Liver (tissue), 9 donors: Measurements from ENCODE around the gene CFAP54. TPM values are rescaled to one million over a fixed set of nuclear protein-coding genes. Genes with fewer than 3 reads are reported as not detected.

Experiments used
- DNase-seq: peaks from one replicate; pipeline ENCODE4 v3.0.0-alpha.2; 2017; ENCODE audit warnings: low spot score
- H3K27ac ChIP-seq, 2 donors: one replicate each; pipeline ENCODE4 v1.7.0; 2013; ENCODE audit warnings: inconsistent platforms in 2 of 2, low read length in 2 of 2, control low read depth in 1 of 2, low read depth in 1 of 2, mild to moderate bottlenecking in 1 of 2
- H3K27me3 ChIP-seq, 4 donors: one replicate each; pipeline versions ENCODE4 v1.6.1 to v1.7.0; 2013; ENCODE audit warnings: low read length in 3 of 4, inconsistent platforms in 1 of 4, mild to moderate bottlenecking in 1 of 4, moderate library complexity in 1 of 4; ENCODE audit not compliant: control insufficient read depth in 4 of 4, insufficient read depth in 4 of 4
- H3K36me3 ChIP-seq, 4 donors: one replicate each; pipeline versions ENCODE4 v1.6.1 to v1.7.0; 2013; ENCODE audit warnings: low read length in 3 of 4, mild to moderate bottlenecking in 3 of 4, low read depth in 1 of 4, moderate library complexity in 1 of 4; ENCODE audit not compliant: control insufficient read depth in 4 of 4, insufficient read depth in 3 of 4
- H3K4me1 ChIP-seq, 4 donors: one replicate each; pipeline versions ENCODE4 v1.6.1 to v1.7.0; 2013; ENCODE audit warnings: low read length in 3 of 4, mild to moderate bottlenecking in 3 of 4, moderate library complexity in 1 of 4; ENCODE audit not compliant: control insufficient read depth in 4 of 4, insufficient read depth in 4 of 4
- H3K4me3 ChIP-seq, 3 donors: one replicate each; pipeline versions ENCODE4 v1.6.1 to v1.7.0; 2013; ENCODE audit warnings: low read length in 3 of 3, control low read depth in 1 of 3, low read depth in 1 of 3, mild to moderate bottlenecking in 1 of 3
- H3K9ac ChIP-seq, 2 donors: one replicate each; pipeline ENCODE4 v1.7.0; 2013; ENCODE audit warnings: low read length in 2 of 2, mild to moderate bottlenecking in 2 of 2, moderate library complexity in 2 of 2, control low read depth in 1 of 2, low read depth in 1 of 2
- H3K9me3 ChIP-seq, 4 donors: one replicate each; pipeline versions ENCODE4 v1.6.1 to v1.7.0; 2013; ENCODE audit warnings: low read length in 3 of 4; ENCODE audit not compliant: control insufficient read depth in 4 of 4
- EGR1 ChIP-seq, 2 donors: IDR thresholded peaks; 2 replicates each; pipeline ENCODE4 v1.6.1; 2016 to 2018; ENCODE audit warnings: antibody characterized with exemption in 2 of 2, low read depth in 2 of 2
- FOXA1 ChIP-seq: IDR thresholded peaks from 2 replicates; pipeline ENCODE4 v1.6.1; 2016; ENCODE audit warnings: antibody characterized with exemption
- HNF4A ChIP-seq, 2 donors: conservative IDR thresholded peaks; 2 replicates each; pipeline ENCODE4 v1.6.1; 2016; ENCODE audit warnings: antibody characterized with exemption in 2 of 2, mild to moderate bottlenecking in 2 of 2
- JUND ChIP-seq, 2 donors: IDR thresholded peaks; 2 replicates each; pipeline ENCODE4 v1.6.1; 2016; ENCODE audit warnings: antibody characterized with exemption in 2 of 2
- NR2F2 ChIP-seq: IDR thresholded peaks from 2 replicates; pipeline ENCODE4 v1.6.1; 2016; ENCODE audit warnings: antibody characterized with exemption
- RAD21 ChIP-seq, 2 donors: IDR thresholded peaks; 2 replicates each; pipeline ENCODE4 v1.6.1; 2016; ENCODE audit warnings: antibody characterized with exemption in 2 of 2, mild to moderate bottlenecking in 2 of 2
- RXRA ChIP-seq, 2 donors: IDR thresholded peaks; 2 replicates each; pipeline ENCODE4 v1.6.1; 2017 to 2018; ENCODE audit warnings: antibody characterized with exemption in 2 of 2, mild to moderate bottlenecking in 1 of 2
- SP1 ChIP-seq: IDR thresholded peaks from 2 replicates; pipeline ENCODE4 v1.6.1; 2018; ENCODE audit warnings: antibody characterized with exemption, mild to moderate bottlenecking
- TAF1 ChIP-seq: conservative IDR thresholded peaks from 2 replicates; pipeline ENCODE4 v1.6.1; 2016; ENCODE audit warnings: antibody characterized with exemption, mild to moderate bottlenecking
- YY1 ChIP-seq: IDR thresholded peaks from 2 replicates; pipeline ENCODE4 v1.6.1; 2016; ENCODE audit warnings: antibody characterized with exemption, mild to moderate bottlenecking
- WGBS: extraction: QIAGEN DNeasy Blood & Tissue Kit; methylation state at CpG from one replicate; pipeline ENCODE4 v1.1.7; 2013; 5-methylcytosine and 5-hydroxymethylcytosine counted together
- polyA plus RNA-seq, 2 donors: library from polyadenylated mRNA; stranded (reverse) in 1 of 2; unstranded in 1 of 2; fragments of 200-250 nt in 1 of 2; fragments of >200 nt in 1 of 2; fragmentation: Nextera tagmentation in 1 of 2; extraction: Ambion mirVana in 1 of 2; gene quantifications; one replicate each; pipeline versions ENCODE4 v1.2.1 to v1.2.3, GENCODE V29; 2013 to 2015
- total RNA-seq, 2 donors: library from RNA; depleted of rRNA; stranded (reverse); fragments of >200 nt; gene quantifications; one replicate each; pipeline ENCODE4 v1.2.3, GENCODE V29; 2014
- TF ChIP-seq, protein P1 (sequence below): IDR thresholded peaks from 2 replicates; pipeline ENCODE4 v1.6.1; 2016; ENCODE audit warnings: antibody characterized with exemption, mild to moderate bottlenecking
- TF ChIP-seq, protein P2 (sequence below): IDR thresholded peaks from 2 replicates; pipeline ENCODE4 v1.6.1; 2016; ENCODE audit warnings: antibody characterized with exemption
- TF ChIP-seq, protein P3 (sequence below): IDR thresholded peaks from 2 replicates; pipeline ENCODE4 v1.6.1; 2016; ENCODE audit warnings: antibody characterized with exemption
- TF ChIP-seq, protein P4 (sequence below): fragments of 150-350 bp; IDR thresholded peaks from 2 replicates; pipeline ENCODE4 v1.5.1; 2017; ENCODE audit warnings: improper control_type of control experiment, low read depth, low read length; ENCODE audit not compliant: missing input control
- donor health status: healthy.
- donor health status: healthy.
- donor health status: healthy.
- donor health status: healthy.
- donor health status: healthy.

Gene CFAP54
- total and polyA plus RNA-seq, 4 donors = 0.01 to 0.19 (median 0.15) TPM

DNA sequence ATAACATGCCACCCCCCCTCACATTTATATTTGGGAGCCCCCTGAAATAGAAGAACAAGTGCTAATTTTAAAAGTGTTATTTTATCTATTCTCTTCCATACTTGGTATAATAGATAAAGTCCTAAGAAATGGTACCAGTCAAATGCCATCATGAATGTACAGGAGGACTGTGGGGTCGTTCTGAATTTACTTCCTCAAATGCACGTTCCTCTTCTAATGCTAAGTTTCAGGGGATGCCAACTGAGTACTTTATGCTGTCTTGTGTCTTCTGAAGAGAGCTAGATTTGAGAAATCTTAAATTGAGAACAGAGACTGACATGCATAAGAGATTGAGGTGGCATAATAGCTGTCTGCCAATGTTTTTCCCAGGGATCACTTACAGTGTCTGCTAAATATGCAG lies 59.0 kb downstream of the CFAP54 start:
- no peak overlapping the region for H3K4me3 ChIP-seq
- H3K27ac ChIP-seq = no peak overlapping the region
- TF ChIP-seq FOXA1 (no peak), YY1 (no peak), NR2F2 (no peak), RXRA (IDR thresholded peaks at IDR 0.05) (no peak), TAF1 (no peak), HNF4A (conservative IDR thresholded peaks at IDR 0.05) (no peak)
- TF ChIP-seq, protein P1, sequence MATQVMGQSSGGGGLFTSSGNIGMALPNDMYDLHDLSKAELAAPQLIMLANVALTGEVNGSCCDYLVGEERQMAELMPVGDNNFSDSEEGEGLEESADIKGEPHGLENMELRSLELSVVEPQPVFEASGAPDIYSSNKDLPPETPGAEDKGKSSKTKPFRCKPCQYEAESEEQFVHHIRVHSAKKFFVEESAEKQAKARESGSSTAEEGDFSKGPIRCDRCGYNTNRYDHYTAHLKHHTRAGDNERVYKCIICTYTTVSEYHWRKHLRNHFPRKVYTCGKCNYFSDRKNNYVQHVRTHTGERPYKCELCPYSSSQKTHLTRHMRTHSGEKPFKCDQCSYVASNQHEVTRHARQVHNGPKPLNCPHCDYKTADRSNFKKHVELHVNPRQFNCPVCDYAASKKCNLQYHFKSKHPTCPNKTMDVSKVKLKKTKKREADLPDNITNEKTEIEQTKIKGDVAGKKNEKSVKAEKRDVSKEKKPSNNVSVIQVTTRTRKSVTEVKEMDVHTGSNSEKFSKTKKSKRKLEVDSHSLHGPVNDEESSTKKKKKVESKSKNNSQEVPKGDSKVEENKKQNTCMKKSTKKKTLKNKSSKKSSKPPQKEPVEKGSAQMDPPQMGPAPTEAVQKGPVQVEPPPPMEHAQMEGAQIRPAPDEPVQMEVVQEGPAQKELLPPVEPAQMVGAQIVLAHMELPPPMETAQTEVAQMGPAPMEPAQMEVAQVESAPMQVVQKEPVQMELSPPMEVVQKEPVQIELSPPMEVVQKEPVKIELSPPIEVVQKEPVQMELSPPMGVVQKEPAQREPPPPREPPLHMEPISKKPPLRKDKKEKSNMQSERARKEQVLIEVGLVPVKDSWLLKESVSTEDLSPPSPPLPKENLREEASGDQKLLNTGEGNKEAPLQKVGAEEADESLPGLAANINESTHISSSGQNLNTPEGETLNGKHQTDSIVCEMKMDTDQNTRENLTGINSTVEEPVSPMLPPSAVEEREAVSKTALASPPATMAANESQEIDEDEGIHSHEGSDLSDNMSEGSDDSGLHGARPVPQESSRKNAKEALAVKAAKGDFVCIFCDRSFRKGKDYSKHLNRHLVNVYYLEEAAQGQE = no peak
- TF ChIP-seq, protein P2, sequence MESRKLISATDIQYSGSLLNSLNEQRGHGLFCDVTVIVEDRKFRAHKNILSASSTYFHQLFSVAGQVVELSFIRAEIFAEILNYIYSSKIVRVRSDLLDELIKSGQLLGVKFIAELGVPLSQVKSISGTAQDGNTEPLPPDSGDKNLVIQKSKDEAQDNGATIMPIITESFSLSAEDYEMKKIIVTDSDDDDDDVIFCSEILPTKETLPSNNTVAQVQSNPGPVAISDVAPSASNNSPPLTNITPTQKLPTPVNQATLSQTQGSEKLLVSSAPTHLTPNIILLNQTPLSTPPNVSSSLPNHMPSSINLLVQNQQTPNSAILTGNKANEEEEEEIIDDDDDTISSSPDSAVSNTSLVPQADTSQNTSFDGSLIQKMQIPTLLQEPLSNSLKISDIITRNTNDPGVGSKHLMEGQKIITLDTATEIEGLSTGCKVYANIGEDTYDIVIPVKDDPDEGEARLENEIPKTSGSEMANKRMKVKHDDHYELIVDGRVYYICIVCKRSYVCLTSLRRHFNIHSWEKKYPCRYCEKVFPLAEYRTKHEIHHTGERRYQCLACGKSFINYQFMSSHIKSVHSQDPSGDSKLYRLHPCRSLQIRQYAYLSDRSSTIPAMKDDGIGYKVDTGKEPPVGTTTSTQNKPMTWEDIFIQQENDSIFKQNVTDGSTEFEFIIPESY = no peak
- TF ChIP-seq, protein P3, sequence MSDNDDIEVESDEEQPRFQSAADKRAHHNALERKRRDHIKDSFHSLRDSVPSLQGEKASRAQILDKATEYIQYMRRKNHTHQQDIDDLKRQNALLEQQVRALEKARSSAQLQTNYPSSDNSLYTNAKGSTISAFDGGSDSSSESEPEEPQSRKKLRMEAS = no peak
- no peaks in the 10 kb centered on the region for H3K36me3 ChIP-seq
- no peak overlapping the region for H3K9ac ChIP-seq
- no peaks in the 10 kb centered on the region for H3K27me3 ChIP-seq
- DNase-seq = no peak
- H3K4me1 ChIP-seq = no peaks in the 10 kb centered on the region
- 58% methylated on average over 2 of the region's 2 CpGs for WGBS
- H3K9me3 ChIP-seq = no peaks in the 10 kb centered on the region

DNA sequence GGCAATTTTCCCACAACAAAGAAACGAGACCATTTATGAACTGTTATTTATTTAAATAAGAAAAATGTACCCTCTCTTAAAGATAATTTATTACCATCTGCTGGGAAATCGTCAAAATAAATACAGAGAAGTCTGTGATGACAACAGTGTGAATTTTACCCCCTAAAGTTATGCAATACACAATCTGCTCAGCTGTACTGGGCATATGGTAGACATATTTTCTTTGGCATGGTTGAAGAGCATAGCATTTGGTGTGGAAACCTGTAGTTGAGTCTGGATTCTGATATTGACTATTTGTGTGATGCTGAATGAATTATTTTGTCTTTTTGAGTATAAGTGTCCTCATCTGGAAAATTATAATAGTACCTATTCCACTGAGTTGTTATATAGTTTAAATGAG lies 60.0 kb downstream of the CFAP54 start:
- no peak for TF ChIP-seq SP1
- TF ChIP-seq, protein P2 = no peak
- Histone ChIP-seq H3K4me1 (no peaks in the 10 kb centered on the region), H3K9me3 (no peaks in the 10 kb centered on the region), H3K36me3 (no peaks in the 10 kb centered on the region), H3K9ac (no peak overlapping the region), H3K27me3 (no peaks in the 10 kb centered on the region), H3K4me3 (no peak overlapping the region), H3K27ac (no peak overlapping the region)
- 64% methylated on average over 2 of the region's 2 CpGs for WGBS
- no peak for DNase-seq

DNA sequence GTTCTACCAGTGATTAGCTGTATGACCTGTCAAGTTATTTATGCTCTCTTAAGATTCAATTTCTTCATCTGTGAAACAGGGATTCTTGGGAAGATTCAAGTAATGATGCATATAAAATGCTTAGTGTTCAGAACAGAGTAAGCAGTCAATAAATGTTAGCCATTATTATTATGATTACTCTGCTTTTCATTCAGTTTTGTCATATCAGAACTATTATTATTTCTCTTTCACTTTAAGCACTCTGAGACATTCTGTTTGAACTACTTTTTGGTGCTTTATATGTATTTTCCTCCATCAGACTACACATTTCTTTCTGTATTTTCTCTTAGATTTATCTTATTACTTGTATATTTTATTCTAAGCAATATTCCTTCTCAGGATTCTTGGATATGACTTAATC lies 81.2 kb downstream of the CFAP54 start:
- H3K9me3 ChIP-seq = no peaks in the 10 kb centered on the region
- DNase-seq = no peak
- TF ChIP-seq SP1 (no peak), RXRA (IDR thresholded peaks at IDR 0.05) (no peak), JUND (IDR thresholded peaks at IDR 0.05) (no peak), EGR1 (IDR thresholded peaks at IDR 0.05; ENCODE audit: low read depth in 2 of 2) (no peak), RAD21 (IDR thresholded peaks at IDR 0.05) (no peak)
- TF ChIP-seq, protein P2 = no peak
- TF ChIP-seq, protein P4, sequence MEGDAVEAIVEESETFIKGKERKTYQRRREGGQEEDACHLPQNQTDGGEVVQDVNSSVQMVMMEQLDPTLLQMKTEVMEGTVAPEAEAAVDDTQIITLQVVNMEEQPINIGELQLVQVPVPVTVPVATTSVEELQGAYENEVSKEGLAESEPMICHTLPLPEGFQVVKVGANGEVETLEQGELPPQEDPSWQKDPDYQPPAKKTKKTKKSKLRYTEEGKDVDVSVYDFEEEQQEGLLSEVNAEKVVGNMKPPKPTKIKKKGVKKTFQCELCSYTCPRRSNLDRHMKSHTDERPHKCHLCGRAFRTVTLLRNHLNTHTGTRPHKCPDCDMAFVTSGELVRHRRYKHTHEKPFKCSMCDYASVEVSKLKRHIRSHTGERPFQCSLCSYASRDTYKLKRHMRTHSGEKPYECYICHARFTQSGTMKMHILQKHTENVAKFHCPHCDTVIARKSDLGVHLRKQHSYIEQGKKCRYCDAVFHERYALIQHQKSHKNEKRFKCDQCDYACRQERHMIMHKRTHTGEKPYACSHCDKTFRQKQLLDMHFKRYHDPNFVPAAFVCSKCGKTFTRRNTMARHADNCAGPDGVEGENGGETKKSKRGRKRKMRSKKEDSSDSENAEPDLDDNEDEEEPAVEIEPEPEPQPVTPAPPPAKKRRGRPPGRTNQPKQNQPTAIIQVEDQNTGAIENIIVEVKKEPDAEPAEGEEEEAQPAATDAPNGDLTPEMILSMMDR = no peak
- H3K9ac ChIP-seq = no peak overlapping the region
- peaks cover 0 to 2% (median 0%) of the 10 kb centered on the region in 4 donors for H3K27me3 ChIP-seq
- H3K36me3 ChIP-seq = no peaks in the 10 kb centered on the region
- no peaks in the 10 kb centered on the region for H3K4me1 ChIP-seq
- no peak overlapping the region for H3K27ac ChIP-seq
- no peak overlapping the region for H3K4me3 ChIP-seq
